GM21576 (cell line): Measurements from ENCODE around the gene NTSR1.

Experiments
- ATAC-seq: cut with Tn5 transposase; IDR thresholded peaks from one replicate; pipeline ENCODE4 v1.9.1; 2021; ENCODE audit warnings: mild to moderate bottlenecking, moderate library complexity; ENCODE audit not compliant: unreplicated experiment

NTSR1 gene

DNA sequence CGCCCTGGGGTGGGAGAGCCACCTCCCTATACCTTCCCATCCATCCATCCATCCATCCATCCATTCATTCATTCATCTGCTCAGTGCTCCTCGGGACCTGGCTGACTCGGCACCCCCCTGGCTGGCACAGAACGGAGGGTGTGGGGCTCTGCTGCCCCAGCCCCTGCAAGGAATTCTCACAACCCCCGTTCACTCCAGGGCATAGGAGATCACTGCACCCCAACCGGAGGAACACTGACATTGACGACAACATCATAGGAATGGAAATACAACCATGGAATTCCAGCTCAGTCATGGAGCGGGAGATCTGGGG is 59.6 kb downstream of the NTSR1 start:
- no peak for ATAC-seq

DNA sequence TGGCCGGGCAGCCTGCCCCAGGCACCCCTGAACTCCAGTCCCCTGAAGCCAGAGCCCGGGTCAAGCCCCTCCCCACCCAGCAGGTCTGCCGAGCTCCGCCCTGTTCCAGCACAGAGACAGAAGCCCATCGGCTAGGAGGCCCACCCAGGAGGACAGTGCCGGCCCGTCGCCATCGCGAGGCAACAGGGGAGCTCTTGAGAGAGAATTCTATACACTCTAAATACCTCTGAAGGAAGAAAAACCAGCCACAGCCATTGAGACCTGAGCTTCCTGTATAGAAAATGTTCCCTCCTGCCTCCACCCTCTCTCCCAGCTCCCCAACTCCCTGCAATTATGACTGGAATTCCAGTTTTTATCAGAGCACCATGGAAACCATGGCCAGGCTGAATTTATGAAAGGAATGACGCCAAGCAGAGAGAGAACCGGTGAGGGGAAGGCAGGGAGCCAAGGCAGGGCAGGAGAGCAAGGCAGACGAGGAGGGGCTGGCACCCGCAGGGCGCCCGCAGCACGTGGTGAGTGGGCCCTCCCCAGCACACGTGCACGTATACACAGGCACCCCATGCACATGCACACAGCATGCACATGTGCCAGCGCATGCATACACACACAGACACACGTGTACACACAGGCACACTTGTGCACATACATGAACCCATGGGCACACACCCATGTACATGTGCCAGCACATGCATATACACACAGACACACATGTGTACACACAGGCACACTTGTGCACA is 60.1 kb downstream of the NTSR1 start:
- no peak for ATAC-seq

DNA sequence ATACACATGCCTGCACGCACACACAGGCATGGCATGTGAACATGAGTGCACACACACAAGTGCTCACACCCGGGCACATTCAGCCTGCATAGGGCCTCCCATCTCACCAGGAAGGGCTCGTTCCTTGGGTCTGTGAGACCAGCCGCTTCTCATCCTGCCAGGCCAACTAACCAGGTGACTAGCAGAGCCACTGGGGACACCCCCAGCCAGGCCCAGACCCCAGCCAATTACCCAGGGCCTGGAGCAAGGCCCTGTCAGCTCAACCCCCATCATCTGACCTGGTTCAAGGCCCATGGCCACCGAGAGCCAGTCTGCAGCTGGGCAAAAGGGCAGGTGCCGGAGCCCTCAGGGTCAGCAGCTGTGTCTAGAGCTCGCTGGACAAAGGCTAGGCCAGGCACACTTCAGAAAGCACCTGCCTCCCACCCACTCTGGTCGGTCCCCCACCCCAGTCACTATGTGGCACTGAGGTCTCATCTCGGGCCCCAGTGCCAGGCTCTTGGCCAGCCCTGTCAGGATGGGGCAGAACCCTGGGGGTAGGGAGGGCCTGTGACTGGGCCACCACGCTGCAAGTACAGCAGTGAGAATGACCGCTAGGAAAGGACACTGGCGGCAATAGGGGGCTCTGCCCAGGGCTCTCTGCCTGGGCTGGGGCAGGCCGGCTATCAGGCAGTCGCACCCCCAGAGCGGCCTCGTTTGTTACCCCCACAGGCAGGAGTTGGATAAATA is 60.9 kb downstream of the NTSR1 start:
- no peak for ATAC-seq

DNA sequence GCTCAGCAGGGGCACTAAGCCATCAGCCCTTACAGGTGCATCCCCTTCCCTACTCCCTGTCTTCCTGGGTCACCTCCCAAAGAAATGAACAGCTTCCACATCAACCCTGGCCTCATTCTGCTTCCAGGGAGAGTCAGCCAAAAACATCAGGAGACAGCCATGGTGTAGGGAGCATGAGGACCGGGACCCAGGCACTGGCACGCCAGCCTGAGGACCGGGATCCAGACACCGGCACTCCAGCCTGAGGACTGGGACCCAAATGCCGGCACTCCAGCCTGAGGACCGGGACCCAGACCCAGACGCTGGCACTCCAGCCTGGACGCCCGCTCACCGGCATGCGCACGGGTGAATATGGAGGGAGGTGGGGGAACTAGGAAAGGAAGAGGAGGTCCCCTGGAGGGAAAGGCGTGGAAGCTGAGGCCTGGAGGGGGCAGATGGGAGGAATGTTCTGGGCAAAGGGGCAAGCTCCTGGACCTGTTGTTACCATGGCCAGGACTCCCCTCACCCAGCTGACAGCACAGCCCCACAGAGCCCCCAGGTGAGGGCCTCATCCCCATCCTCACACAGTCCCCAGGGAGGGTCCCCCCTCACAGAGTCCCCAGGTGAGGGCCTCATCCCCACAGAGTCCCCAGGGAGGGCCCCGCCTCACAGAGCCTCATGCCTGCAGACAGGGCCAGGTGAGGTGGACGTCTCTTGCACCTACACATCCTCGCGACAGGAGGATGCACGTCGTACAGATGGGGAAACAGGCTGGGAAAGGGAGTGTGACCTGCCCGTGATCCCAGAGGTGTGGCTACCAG is 61.7 kb downstream of the NTSR1 start:
- no peak for ATAC-seq

DNA sequence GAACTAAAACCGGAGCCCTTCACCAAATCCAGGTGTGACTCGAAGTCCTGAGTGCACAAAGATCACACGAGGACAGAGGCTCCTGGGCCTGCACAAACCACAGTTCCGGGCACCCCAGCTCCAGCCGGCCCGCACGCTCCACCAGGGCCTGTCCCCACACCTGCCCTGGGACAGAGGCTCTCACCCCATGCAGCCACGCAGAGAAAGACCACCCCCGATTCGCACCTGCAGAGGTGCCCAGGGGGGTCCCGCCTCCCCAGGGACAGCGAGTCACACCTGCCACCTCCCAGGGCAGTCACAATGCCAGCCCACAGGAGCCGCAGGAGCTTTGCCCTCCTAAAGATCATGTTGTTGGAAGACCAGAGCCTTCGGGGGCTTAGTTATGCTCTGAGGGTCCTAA is 62.3 kb downstream of the NTSR1 start:
- ATAC-seq: no peak

DNA sequence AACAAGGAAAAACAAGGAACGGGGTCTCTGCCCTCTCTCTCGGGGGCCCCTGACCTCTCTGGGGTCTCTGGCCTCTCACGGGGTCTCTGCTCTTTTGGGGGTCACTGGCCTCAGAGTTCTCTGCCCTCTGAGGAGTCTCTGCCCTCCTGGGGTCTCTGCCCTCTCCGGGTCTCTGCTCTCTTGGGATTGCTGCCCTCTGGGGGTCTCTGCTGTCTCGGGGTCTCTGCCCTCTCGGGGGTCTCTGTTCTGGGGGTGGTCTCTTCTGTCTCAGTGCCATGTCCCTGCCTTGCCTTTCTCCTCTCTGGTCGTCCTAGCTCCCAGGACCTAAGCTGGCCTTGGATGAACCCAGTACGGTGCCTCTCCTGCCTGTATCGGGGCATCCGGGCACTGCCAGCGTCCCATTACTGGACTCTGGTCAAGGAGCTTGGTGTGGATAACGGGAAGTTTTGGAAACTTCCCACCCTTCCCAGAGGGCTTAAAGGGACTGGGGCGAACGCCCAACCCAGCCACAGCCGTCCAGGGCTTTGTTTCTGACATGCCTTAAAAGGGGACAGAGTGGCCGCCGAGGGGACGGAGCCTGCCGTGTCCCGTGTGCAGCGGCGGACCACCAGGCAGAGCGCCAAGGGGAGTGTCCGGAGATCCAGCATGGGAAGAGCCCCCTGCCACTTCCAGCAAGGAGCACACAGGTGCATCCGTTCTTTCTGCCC is 62.9 kb downstream of the NTSR1 start:
- no peak for ATAC-seq

DNA sequence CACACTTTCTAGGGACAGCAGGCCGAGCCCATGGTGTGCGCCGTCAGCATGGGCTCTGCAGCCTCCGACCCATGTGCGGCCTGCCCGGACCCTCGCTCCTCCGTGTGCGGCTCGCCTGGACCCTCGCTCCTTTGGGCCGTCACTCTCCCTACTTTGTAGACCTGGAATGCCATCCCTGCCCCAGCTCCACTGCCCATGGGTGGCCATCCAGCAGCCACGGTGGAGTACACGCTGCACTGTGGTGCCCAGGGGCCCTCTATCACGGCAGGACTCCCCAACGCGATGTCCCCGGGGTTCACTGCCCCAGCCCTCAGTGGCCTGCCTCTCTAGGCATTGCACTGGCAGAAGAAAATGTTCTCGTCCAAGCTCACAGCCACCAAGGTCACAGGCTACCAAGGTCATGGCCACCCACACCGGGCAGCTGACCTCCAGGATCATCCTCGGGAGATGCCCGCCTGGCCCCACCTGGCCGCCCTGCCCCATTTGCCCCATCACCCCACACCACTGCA is 63.5 kb downstream of the NTSR1 start:
- no peak for ATAC-seq

DNA sequence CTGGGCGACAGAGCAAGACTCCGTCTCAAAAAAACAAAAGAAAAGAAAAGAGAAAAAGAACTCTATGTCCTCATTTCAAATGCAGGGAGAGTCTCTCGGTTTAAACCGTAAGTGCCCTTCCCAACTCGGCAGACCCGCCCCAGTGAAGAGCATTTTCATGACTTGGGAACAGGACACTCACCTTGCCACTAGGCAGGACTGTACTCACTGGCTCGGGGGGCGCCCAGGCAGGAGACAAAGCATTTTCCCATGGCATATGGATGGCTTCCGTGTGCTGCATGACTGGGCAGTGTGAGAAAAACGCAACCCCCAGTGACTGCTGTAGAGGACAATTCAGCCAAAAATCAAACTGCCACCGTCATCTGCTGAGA is 64.0 kb downstream of the NTSR1 start:
- ATAC-seq: no peak

DNA sequence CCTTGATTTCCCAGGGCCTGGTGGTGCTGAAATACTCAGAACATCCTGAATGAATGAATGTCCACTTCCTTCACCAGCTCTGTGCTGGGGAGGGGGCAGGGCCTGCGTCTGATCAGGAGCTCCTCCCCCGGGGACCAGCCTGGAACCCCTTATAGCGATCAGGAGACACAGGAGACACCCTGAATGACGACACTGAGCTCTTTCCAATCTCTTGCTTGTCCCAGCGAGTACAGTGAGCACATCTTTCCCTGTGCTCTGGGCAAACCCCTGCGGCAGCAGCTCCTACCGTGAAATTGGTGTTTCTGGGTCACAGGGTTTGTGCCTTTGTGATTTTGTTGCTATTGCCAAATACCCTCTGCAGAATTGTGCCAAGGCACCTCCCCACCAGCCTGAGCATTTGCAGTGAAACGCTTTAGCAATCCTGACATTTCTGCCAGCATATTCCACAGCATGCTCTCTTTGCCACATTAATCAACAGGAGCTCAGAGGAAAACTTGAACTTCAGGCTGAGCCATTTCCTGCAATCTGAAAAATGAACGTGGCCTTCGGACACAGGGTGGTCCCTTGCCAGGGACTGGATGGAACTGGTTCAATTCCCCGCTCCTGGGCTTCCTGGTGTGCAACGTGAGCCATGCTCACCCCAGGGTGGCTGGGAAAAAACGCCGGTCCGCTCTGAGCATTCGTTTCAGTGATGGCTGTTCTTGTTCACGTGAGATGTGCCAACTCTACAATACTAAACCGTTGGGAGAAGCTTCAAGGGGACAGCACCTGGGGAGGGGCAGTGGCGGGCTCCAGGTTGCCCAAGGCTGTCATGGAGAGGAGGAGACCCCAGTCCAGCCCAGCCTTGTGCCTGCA is 64.6 kb downstream of the NTSR1 start:
- no peak for ATAC-seq

DNA sequence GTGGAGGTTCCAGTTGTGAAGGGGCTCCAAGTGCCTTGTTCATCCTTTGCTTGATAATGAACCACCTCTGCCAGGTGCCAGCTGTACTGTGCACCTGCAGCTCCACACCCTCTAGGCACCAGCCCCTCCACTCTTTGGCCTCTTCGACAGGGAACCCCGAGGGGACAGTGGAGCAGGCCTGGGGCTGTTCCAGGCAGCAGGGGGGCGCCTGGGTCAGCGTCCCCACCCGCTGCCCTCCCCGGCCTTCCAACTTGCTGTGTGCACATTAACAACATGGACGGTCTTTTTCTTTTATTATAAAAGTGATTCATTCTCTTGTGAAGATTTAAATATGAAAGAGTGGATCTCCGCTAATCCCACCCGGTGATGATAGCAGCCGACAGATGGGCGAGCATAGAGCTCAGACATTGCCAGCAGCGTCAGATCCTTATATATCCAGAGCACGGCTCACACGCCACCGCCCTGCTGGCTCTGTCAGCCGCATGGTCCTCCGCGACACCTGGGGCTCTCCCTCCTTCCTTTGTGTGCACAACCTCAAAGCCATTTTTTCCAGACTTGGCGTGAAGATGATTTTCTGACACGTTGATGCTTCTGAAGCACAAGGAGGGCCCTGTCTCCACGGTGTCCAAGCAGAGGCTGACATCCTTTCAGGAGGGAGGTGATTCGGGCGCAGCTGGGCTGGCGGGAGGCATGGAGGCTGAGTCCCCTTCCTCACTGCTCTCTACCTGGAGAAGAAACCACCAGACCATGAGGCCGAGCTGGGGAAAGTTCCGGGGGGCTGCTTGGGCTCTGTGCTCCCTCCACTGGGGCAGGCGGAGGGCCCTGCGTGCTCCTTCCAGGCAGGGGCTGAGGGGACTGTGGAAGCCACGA is 65.4 kb downstream of the NTSR1 start:
- ATAC-seq: no peak

DNA sequence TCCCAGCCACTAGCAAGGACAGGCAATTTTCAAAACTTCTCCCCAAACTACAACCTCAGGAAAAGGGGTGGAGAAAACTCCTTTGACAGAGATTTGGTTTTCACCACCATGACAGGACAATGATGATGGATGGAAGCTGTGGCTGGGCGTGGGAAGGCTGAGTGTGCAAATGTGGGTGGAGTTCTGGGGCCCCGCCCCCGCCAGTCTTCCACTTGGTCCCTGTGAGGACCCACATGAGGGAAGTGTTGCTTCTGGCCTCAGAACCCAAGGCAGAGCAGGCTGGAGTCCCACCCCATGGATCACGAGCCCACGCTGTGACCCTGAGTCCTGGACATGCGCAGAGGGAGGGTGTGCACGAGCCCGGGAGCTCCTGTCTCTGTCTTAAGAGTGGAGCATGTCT is 66.1 kb downstream of the NTSR1 start:
- ATAC-seq: no peak

DNA sequence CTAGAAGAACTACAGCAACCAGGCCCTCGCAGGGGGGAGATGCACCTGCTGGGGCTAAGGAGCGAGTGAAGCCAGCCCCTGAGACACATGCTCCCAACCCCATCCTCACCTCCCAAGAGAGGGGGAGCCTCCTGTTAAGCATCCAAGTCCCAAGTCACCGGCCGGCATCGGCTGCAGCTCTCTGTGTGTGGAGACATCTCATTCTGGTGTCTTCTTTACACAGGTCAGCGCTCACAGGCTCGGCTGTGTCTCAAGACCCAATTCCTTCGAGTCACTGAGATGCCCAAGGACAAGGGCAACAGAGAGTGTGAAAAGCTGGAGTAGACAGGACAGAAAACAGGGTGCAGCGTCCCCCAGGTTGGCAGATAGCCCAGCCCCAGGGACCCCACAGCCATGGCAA is 66.6 kb downstream of the NTSR1 start:
- no peak for ATAC-seq

DNA sequence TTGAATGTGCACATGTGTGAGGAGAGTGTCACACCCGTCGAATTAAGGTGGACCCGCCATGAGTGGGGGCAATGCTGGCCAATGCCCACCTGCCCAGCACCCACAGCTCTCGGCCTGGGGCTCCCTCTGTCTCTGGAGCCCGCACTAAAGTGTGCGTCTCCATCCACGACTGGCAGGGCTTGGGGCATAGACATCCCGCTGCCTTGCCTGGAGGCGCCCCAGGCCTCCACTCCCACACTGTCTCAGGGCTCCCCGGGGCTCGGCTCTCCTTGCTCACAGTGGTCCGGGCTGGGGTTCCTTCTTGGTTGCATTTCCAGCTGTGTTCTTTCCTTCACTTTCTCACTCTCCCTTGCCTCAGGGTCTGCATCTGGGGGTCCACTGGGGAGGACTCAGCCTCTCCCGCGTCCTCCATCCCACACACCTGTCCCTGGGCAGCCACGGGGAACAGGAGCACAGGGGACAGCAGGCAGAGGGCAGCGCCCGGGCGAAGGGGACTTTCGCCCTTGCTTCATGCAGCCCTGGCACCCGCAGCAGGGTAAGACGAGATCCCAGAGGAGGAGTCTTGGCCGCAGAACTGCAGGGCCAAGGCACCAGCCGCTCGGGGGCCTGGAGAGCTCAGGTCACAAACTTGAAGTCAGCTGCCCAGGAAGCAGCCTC is 67.5 kb downstream of the NTSR1 start:
- ATAC-seq: no peak

DNA sequence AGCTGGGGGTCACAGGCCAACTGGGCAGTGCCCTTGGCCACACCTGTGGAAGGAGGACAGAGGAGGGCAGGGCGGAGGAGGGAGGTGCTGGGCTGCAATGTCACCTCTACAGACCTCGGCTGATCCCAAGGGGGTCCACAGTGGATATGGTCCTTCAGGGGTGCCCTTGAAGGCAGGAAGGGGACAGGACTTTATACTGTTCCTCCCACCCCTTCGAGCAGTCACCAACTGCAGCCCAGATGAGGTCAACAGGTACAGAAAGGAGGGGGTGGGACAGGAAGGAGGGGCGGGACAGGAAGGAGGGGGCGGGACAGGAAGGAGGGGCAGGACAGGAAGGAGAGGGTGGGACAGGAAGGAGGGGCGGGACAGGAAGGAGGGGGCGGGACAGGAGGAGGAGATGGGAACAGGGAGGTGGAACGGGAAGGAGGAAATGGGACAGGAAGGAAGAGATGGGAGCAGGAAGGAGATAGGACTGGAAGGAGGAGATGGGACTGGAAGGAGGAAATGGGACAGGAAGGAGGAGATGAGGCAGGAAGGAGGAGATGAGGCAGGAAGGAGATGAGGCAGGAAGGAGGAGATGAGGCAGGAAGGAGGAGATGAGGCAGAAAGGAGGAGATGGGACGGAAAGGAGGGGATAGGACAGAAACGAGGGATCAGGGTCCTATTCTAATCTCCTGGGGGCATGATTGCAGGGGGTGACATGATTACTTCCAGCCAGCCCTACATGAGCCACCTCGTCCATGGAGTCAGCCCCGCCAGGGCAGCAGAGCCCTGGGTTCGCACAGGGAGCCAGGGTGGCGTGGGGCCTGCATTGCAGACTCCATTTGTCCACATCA is 68.3 kb downstream of the NTSR1 start:
- no peak for ATAC-seq

DNA sequence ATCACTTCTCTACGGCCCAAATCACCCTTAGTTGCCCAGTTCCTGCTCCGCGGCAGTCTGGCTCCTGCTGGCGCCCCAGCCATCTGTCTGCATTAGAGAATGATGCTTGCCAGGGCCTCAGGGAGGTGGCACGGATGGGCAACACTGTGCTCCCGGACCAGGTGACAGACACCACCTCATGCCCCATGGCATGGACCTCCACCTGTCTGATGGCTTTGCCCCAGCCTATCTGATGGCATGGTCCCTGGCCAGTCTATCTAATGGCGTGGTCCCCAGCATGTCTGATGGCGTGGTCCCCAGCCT is 68.8 kb downstream of the NTSR1 start:
- no peak for ATAC-seq

DNA sequence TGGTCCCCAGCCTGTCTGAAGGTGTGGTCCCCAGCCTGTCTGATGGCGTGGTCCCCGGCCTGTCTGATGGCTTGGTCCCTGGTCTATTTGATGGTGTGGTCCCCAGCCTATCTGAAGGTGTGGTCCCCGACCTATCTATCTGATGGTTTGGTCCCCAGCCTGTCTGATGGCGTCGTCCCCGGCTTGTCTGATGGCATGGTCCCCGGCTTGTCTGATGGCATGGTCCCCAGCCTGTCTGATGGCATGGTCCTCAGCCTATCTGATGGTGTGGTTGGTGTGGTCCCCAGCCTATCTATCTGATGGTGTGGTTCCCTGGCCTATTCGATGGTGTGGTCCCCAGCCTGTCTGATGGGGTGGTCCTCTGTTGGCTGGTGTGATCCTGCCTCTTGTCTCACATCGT is 69.4 kb downstream of the NTSR1 start:
- no peak for ATAC-seq

DNA sequence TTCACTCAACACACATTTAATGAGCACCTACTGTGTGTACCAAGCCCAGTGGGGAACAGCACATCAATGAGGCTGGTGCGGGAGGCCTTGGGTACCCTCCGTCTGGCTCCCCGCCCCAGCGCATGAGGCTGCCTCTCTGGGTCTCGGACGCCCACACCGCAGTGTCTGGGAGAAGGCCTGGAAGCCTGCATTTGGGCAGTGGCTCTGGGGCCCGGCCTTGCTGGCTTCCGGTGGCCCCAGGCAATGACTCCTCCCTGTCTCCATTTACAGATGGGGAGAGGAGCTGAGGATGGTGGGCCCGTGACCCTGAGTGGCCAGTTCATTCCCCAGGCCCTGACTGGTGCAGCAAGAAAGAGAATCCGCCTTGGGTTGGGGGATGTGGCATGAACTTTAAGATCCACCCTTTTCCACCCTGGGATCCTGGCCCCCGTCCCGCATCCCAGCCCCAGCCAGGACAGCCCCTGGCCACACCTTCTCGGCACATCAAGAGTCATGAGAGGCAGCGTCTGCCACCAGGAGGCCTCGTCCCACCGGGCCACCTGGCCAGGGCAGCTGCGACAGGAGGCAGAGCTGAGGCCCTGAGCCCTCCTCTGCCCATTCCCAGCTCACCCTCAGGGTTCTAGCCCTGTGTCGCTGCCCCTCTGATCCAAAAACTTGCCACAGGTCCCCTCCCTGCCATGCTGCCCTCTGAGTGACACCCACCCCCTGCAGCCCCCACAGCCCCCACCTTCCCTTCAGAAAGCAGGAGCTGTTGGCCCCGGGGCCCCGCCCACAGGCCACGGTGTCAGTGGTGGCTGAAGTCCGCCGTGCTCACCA is 70.2 kb downstream of the NTSR1 start:
- no peak for ATAC-seq

DNA sequence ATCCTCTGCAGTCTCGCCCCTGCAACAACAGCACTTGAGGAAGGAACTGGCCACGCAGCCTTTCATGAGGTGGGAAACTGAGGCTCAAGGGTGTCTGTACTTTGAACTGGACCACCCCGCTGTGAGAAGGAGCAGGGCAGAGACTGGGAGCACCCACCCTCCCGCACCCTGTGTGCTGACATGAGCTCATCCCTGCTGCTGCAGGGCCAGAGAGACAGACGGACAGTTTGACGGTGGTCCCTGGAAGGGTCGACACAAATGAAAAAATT is 70.7 kb downstream of the NTSR1 start:
- ATAC-seq: no peak
